ENCODE measurements around the gene CRYBG3.
"Not testable (repeated sequence)": the region's sequence is repeated elsewhere in the genome, so short reads cannot be mapped to it uniquely, and the experiment has no call there.

Gene CRYBG3

GRCh38 chr3:97821774-97822358 lies at the start of gene CRYBG3:
TSS of gene CRYBG3 (plus strand) at chr3:97822011. CDS start at chr3:97822207, 196 bp downstream.
- DNase-seq: peak; percentile 90

DNA sequence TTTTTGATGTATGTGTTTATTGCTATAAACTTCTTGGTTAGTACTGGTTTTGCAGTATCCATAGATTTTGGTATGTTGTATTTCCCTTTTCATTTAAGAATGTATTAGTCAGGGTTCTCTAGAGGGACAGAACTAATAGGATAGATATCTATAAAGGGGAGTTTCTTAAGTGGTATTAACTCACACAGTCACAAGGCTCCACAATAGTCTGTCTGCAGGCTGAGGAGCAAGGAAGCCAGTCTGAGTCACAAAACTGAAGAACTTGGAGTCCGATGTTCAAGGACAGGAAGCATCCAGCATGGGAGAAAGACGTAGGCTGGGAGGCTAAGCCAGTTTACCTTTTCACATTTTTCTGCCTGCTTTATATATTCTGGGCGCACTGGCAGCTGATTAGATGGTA lies 48.9 kb upstream of the CRYBG3 start:
- no peak for DNase-seq

DNA sequence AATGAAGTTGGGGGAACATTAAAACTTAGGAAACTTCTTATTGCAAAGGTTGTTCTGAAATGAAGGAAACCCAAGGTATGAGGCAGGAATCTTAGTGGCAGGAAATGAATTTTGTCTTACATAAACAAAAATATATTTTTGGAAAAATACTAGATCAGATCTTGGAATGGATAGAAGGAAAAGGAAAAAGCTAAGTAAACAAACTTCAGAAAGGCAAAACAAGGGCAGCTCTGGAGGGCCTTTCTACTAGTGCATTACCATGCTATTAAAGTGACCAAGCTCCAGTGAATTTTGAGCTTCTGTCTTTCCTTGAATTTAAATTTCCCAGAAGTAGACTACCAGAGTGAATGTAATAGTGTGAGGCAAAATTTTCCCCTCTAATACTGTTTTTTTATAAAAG lies 43.7 kb upstream of the CRYBG3 start:
- no peak for DNase-seq

DNA sequence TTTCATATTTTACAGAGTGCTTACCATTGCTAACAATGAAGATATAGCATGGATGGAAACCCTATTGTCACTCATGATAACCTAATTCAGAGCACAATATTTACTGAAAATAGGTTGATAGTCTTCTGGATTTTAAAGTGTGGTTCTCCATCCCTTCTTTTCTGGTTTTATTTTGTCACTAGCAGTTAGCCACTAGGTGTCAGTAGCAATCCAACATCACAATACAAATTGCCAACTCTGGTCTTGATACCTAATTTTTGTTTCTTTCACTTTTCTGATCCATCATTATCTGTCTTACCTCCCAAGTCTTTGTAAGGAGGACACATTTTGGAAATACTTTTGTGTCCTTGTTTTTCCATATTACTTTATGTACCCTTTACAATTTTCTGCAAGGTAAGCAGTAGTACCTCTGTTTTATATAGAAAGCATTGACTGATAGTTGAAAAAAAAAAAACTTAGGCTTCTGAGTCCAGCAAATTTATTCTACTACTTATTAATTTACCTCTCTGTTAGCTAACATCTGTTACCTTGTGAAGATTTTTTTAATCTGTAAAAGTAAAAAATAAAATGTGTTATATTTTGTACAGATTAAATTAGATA lies 28.3 kb upstream of the CRYBG3 start:
- DNase-seq: no peak

GRCh38 chr3:97795951-97796350 lies 25.9 kb upstream of the CRYBG3 start:
- DNase-seq: no peak

DNA sequence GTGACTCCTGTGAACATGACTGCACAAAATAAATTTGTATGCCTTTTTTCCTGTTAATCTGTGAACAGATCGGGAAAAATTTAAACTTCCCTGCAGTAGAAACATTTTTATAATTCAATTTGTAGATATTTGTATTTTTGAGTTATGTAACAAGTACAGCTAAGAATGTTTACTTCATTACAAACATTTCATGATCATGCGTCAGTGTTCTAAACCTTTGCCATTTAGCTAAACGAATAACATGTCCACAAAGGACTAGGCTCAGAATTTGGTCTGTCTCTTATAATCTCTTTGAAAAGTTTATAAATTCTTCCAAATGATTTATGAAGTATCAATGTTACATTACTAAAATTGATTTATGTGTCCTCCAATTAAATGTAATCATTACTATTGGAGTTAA lies 17.3 kb upstream of the CRYBG3 start:
- no peak for DNase-seq

DNA sequence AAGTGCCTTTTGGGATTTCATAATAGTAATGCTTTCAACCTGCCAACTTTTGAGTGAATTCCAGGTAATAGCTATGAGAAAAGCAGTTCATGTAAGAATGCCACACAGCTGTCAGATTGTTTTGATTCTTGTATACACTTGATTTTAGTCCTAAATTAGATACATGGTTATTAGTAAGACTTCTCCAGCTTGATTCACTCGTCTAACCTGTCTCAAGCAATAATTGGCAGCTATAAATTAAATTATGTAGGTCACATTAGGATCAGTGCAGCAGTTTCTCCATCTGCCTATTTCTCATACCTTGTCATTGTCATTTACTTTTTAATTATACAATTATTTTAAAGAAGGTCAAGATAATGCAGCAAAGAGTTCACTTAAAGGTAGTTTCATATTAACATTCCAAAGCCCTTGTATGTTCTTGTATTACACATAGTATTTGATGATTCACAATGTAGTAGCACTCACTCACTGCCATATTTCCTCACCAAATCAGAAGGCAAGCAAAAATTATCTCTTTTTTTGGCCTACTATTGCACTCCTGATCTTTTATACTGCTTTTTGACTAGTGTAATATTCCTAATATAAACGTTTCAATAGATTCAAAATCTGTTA lies 10.9 kb upstream of the CRYBG3 start:
- no peak for DNase-seq

GRCh38 chr3:97815149-97815917 lies 6.5 kb upstream of the CRYBG3 start:
- DNase-seq: no peak

- DNase-seq: no peak
Measured at GRCh38 chr3:97816811-97817210, 5.0 kb upstream of the CRYBG3 start.

DNA sequence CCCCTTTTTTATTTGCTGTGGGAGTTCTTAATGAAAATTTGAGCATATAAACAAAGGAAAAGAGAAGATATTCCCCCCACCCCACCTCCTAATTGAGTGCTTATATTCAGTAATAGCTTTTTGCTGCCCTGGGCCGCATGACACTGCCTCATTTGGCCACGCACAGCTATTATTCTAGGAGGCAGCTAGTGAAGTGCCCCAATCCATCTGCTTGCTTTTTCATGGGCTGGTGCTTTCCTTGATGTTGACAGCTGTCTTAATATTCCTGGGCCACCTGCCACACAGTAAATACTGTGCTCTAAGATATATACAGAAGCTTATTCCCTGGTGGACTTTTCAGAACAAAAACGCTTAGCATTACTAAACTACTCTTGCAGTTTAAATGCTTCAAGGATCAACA lies 3.8 kb upstream of the CRYBG3 start:
- no peak for DNase-seq

- DNase-seq: no peak
Measured at GRCh38 chr3:97820780-97821179, 1.0 kb upstream of the CRYBG3 start.

- peak; percentile 77 for DNase-seq
Measured at GRCh38 chr3:97821287-97821773, 481 bp upstream of the CRYBG3 start.

DNA sequence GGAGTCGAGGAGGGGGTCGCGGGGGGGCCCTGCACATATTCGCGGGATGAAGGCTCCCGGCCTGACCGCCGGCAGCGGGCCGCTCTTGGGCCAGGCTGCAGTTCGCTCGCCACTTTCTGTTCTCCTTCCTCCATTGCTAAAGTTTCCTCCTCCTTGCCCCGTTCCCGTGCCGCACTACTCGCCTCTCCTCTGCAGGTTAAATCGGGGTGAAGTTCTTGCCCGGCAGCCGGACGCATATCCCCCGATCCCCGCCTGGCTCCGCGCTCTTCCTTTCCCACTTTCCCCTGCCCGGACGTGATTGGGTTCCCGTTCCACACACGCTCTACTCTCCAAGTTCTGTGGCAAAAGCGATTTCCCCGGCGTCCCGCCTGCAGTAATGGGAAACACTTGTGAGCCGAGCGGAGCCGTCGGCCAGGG lies 556 bp downstream of the CRYBG3 start:
- DNase-seq: peak; percentile 64

DNA sequence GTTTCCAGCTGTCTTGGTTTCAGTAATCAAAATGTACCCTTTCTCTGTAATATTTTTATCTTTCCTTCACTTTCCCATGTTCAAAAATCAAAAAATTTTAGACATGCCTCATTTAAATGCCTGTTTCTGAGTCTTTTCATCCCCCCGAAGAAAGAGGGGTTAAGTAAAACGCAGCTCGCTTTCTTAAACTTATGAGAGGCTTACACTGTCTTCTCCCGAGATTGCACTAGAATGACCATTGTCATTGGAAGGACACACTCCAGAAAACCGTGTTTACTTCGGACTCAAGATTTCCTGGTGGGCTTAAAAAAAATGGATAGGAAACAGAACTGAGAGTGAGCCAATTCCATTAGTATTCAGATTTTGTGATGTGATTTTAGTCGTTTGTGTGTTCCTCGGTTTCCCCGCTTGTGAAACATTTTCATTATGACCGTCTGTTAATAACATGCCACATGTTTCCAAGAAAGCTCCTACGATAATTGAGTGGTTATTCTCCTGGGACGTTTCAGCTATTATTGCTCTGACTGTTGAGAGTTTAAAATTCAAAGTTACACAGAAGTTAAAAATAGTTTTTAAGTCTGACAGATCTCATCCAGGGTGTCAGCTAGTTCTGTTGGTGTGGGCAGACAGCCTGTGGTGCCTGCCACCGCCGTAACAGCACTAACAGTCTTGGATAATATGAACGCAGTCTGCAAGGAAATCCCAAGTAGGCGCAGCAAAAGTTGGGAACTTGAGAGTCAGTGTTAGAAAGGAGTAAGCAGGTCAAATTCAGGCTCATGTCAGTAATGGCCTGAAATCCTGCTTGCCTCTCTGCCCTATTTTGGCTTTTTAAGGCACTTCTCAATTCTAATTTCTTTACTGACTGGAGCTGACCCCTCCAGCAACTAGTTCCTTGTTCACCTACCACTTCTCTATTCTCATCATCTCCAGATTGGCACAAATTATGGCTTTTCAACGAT lies 1.5 kb downstream of the CRYBG3 start:
- DNase-seq: no peak

- no peak for DNase-seq
Measured at GRCh38 chr3:97825101-97825500, 3.3 kb downstream of the CRYBG3 start.

DNA sequence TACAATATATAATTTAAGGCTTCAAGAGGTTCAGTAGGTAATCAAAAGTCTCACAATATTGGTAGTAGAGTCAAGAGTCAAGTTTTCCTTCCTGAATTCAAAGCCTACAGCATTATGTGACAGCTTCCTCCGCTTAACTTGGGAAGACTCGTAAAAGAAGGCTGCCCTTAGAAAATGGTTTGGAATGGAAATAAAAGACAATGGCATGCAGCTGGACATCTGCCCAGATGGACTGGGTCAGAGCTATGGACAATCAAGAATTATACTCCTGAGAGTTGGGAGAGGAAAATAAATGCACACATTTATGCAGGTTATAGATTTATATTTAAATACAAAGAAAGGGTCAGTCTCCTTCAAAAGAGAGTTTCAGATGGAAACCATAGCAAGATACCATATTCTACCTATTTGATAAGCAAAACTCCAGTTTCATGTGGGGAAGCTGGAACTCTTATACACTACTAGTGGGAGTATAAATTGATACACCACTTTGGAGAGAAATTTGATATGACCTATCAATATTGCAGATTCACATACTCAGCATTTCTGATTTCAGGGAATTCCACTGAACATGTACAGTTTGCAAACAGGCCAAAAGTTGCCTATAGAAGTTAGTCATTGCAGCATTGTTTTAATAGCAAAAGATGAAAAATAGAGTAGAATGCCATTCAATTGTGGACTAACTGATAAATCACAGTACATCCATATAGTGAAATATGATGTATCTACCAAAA lies 6.1 kb downstream of the CRYBG3 start:
- no peak for DNase-seq

DNA sequence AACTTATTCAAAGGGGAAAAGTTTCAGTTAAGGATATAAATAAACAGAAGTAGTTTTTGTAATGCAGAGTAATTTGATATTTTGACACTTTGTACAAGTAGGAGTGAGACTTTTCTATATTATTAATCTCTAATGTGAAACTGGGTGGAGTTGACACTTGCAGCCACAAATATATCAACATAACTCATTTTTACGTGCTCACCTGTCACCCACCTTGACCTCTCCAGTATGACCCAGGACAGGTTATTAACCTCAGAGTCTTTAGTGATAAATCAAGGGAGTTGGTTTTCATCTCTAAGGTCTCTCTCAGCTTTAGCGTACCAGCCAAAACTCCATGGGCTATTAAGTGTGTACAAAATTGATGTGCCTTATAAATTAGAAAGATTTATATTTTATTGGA lies 7.4 kb downstream of the CRYBG3 start:
- no peak for DNase-seq

- DNase-seq: no peak
Measured at GRCh38 chr3:97830638-97831037, 8.8 kb downstream of the CRYBG3 start.

DNA sequence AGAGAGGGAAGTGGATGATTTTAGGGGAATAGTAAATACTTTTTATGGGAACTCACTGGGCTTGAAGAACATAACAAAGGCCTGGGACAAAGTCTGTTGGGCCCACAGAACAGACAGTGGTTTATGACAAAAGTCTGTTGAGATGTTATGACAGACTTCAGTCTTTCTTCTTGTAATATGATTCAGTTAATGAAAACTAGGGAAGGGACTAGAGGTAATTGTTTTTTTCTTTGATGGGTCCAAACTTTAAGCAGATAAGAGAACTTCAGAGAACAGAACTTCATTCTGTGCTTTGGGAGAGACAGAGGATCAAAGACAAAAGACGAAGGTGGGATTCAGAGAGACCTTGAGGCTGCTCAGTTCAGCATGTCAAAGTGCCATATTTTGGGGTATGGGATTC lies 9.3 kb downstream of the CRYBG3 start:
- no peak for DNase-seq

DNA sequence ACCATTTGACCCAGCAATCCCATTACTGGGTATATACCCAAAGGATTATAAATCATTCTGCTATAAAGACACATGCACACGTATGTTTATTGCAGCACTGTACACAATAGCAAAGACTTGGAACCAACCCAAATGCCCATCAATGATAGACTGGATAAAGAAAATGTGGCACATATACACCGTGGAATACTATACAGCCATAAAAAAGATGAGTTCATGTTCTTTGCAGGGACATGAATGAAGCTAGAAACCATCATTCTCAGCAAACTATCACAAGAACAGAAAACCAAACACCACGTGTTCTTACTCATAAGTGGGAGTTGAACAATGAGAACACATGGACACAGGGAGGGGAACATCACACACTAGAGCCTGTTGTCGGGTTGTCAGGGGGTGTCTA lies 11.4 kb downstream of the CRYBG3 start:
- not testable (repeated sequence) for DNase-seq

DNA sequence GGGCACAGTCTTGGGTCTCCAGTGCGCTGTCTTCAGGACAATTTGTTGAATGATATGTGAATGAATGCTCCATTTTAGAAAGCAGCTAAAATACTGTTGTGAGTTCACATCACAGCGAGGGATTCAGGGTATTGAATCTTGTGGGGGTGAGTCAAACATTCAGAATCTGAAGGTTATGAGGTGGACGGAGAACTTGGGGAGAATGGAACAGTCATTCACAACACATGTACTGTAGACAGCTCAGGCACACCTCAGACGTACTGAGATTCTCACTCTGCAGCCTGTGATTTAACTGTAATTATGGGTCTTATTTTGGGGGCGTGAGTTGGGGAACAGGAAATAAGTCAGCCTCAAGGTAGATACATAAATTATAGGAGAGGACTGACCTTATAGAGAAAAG lies 13.9 kb downstream of the CRYBG3 start:
- no peak for DNase-seq

GRCh38 chr3:97838393-97838792 lies 16.6 kb downstream of the CRYBG3 start:
- DNase-seq: no peak

All from activated CD8-positive, alpha-beta memory T cell treated with anti-CD3 and anti-CD28 coated beads, Interleukin-2, amount 50 U/mL, for 48 hours (primary cell).